ENCODE data around the gene COL5A3.
"Not testable (repeated sequence)": the region's sequence is repeated elsewhere in the genome, so short reads cannot be mapped to it uniquely, and the experiment has no call there.

COL5A3 gene

GRCh38 chr19:9935506-9936325, 74.6 kb downstream of the COL5A3 start:
- no peak for FAIRE-seq

DNA sequence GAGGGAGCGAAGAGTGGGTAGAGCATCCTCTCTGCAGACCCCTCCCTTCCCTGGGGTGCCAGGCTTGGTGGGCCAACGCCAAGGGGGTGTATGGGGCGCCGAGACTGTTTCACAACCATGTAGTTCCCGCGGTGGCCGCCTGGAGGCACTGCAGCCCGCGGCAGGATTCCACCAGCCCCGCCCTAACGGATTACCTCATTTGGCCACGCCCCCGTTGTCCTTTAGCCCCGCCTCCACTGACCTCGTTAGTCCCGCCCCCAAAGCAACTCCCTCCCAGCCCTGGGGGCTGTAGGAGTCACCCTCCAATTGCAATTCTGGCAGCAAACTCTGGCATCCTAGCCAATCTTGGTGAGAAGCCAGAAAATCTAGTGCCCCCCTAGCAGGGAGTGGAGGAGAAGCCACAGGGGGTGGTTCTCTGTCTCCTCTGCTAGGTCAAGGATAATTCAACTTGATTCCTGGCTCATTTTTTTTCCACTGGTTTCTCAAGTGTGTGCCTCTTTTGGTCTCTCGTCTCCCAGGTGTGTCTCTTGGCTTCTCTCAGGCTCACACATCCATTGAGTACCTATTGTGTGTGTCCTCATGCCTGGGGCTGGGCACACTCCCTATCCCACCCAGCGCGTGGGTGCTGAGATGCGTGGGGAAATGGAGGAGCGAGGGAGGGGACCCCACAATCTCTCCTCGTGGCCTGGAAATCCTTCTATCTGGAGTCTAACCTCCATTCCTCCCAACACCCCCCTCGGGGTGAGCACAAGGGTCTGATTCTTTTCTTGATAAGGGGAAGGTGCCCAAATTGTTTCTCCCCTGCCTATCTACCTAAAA, 76.0 kb downstream of the COL5A3 start:
- FAIRE-seq = peak; percentile 87

GRCh38 chr19:9932835-9933234, 77.5 kb downstream of the COL5A3 start:
- FAIRE-seq = no peak

GRCh38 chr19:9931629-9932028, 78.7 kb downstream of the COL5A3 start:
- no peak for FAIRE-seq

GRCh38 chr19:9923440-9923839, 86.9 kb downstream of the COL5A3 start:
- FAIRE-seq = no peak

- not testable (repeated sequence) for FAIRE-seq
Measured at GRCh38 chr19:9922782-9923379, 87.4 kb downstream of the COL5A3 start.

- peak; percentile 88 for FAIRE-seq
Measured at GRCh38 chr19:9917321-9917720, 93.0 kb downstream of the COL5A3 start.

GRCh38 chr19:9916719-9917118, 93.6 kb downstream of the COL5A3 start:
- FAIRE-seq = no peak

- FAIRE-seq = no peak
Measured at GRCh38 chr19:9914315-9915207, 95.7 kb downstream of the COL5A3 start.

DNA sequence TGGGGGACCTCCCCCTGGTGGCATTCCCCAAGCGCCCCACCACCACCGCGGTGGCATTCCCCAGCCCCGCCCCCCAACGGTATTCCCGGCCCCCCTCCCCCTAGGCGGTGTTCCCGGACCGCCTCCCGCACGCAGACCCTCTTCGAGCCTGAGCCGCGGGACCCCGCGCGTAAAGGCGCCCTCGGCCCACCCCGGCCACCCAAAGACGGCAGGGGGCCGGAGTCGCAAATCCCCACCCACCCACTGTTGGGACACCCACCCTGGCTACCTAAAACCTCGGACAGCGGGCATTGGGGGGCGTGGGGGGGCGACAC, 96.3 kb downstream of the COL5A3 start:
- FAIRE-seq = no peak

DNA sequence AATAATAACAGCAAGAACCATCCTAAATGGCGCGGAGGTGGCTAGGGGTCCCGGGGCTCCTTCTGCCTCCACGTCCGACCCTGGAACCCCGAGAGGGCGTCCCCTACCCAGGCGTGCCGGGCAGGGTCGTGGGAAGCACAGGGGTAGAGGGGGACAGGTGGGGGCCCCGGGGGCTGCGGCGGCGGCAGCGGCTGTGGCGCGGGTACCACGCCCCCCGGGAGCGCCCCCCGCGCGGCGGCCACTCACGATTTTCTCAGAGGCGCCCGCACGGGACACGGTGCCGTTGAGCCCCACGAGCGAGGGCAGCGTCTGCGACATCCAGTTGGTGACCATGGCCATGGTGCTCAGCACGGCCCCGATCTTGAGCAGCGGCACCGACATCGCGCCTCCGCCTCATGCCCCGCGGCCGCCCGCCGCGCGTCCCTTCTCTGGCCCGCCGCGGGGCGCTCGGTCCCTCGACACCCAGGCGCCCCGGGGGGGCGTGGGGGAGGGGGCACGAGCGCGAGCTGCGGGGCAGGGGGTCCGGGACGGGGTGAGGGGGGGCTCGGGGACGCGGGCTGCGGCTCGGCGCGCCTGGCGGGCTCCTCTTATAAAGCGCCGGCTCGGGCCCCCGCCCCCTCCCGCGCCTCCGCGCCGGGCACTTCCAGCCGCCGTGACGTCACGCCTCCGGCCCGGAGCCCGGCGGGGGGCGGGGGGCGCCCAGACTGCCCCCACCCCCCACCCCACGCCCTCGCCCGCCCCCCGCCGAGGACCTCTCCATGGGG, 96.9 kb downstream of the COL5A3 start:
- no peak for FAIRE-seq

DNA sequence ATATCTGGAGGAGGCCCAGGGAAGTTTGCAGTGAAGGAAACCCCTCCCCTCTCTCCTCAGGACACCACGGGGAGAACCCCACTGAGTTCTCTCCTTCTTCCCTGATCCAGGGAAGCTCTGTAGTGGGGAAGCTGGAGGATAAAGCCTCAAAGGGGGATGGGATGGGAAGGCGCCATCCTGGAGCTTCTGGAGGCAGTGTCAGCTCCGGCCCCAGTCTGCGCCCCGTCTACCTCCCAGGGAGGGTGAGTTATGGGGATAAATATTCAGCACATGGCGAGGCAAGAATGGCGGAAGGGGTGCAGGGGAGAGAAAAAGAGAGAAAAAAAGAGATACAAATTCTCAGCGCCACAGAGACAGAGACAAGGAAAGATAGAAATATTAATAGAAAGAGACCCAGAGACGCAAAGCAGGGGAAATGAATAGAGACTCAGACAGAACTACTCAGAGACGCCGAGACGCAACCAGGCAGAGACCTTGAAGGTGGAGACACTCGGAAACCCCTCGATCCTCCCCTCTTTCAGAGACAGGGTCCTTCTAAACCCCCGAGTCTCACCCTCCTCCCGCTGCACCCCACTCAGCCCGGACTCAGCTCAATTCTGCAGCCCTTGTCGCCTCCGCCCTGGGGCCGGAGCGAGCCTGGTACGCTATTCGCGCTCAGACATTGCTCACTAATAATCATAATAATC, 97.6 kb downstream of the COL5A3 start:
- no peak for FAIRE-seq

- FAIRE-seq = no peak
Measured at GRCh38 chr19:9911524-9912185, 98.6 kb downstream of the COL5A3 start.

DNA sequence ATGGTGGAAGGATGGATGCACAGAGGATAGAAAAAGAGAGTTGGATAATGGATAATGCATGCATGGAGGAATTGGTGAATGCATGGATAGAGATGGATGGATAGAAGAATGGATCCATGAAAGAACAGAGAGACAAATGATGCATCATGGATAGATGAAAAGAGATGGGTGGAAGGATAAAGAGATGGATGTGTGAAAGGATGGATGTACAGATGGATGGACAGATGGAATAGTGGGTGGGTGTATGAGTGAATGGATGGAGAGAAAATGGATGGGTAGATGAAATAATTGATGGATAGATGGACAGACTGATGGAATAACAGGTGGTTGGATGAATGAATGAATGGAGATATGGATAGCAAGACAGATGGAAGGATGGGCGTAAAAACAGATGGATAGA, 99.7 kb downstream of the COL5A3 start:
- no peak for FAIRE-seq

All from G401.6 (cell line).